ENCODE data around the gene PTH.

GRCh38 chr11:13486926-13487660 lies 8.7 kb downstream of the PTH start:
- no peak for TF ChIP-seq POLR2AphosphoS5 (IDR thresholded peaks at IDR 0.05; ENCODE audit: borderline replicate concordance, low read depth, low read length)
- no peak for TF ChIP-seq EZH2 (IDR thresholded peaks at IDR 0.05)
- no peak for TF ChIP-seq FOXP2 (optimal IDR thresholded peaks at IDR 0.05; ENCODE audit: control extremely low read depth, extremely low read length, insufficient read depth)

Measured in SK-N-MC (cell line).